ENCODE results near the gene CARD11.

The CARD11 gene

GRCh38 chr7:3043544-3044371, at the start of gene CARD11:
Gene CARD11, minus strand, starts transcription at chr7:3043867. Its CDS starts 85,361 bp downstream, at chr7:2958506.
- in situ Hi-C loops (cut with HindIII; ENCODE audit: low sequenced_read_pairs) = no loop called here
- H3K4me3 ChIP-seq (ENCODE audit: low read depth, low read length) = no peak within 1 kb of the TSS
- no peak for DNase-seq (ENCODE audit: low read depth, low spot score)
- no peak for TF ChIP-seq CTCF (IDR thresholded peaks at IDR 0.05; ENCODE audit: low read depth, low read length)

GRCh38 chr7:3092468-3092867, 48.8 kb upstream of the CARD11 start:
- no peak overlapping the region for H3K4me3 ChIP-seq (ENCODE audit: low read depth, low read length)
- no peak for TF ChIP-seq CTCF (IDR thresholded peaks at IDR 0.05; ENCODE audit: low read depth, low read length)
- peak; percentile 10 for DNase-seq (ENCODE audit: low read depth, low spot score)
- in situ Hi-C loops (cut with HindIII; ENCODE audit: low sequenced_read_pairs) = no loop called here

GRCh38 chr7:3091631-3092030, 48.0 kb upstream of the CARD11 start:
- TF ChIP-seq CTCF (IDR thresholded peaks at IDR 0.05; ENCODE audit: low read depth, low read length) = no peak
- no peak overlapping the region for H3K4me3 ChIP-seq (ENCODE audit: low read depth, low read length)
- in situ Hi-C loops (cut with HindIII; ENCODE audit: low sequenced_read_pairs) = no loop called here
- no peak for DNase-seq (ENCODE audit: low read depth, low spot score)

- DNase-seq (ENCODE audit: low read depth, low spot score) = peak; percentile 5
- H3K4me3 ChIP-seq (ENCODE audit: low read depth, low read length) = no peak overlapping the region
- in situ Hi-C loops (cut with HindIII; ENCODE audit: low sequenced_read_pairs) = no loop called here
- peak; percentile 54 for TF ChIP-seq CTCF (IDR thresholded peaks at IDR 0.05; ENCODE audit: low read depth, low read length)
Observed at GRCh38 chr7:3089493-3089892, 45.8 kb upstream of the CARD11 start.

- in situ Hi-C loops (cut with HindIII; ENCODE audit: low sequenced_read_pairs) = no loop called here
- no peak overlapping the region for H3K4me3 ChIP-seq (ENCODE audit: low read depth, low read length)
- no peak for TF ChIP-seq CTCF (IDR thresholded peaks at IDR 0.05; ENCODE audit: low read depth, low read length)
- peak; percentile 36 for DNase-seq (ENCODE audit: low read depth, low spot score)
Observed at GRCh38 chr7:3087243-3087755, 43.6 kb upstream of the CARD11 start.

- DNase-seq (ENCODE audit: low read depth, low spot score) = no peak
- no peak for TF ChIP-seq CTCF (IDR thresholded peaks at IDR 0.05; ENCODE audit: low read depth, low read length)
- in situ Hi-C loops (cut with HindIII; ENCODE audit: low sequenced_read_pairs) = no loop called here
- H3K4me3 ChIP-seq (ENCODE audit: low read depth, low read length) = no peak overlapping the region
Observed at GRCh38 chr7:3083350-3083749, 39.7 kb upstream of the CARD11 start.
